Thyroid gland (tissue), 4 donors: ENCODE measurements around the gene ABHD1.

Experiments
- CTCF ChIP-seq, 6 experiments: fragments of 200-600 bp in 3 of 6; fragments of 450-650 bp in 3 of 6; sonication (generic) in 3 of 6; IDR thresholded peaks; one replicate each; pipeline ENCODE4 v1.5.1; 2016 to 2019; ENCODE audit warnings: antibody characterized with exemption in 6 of 6, mild to moderate bottlenecking in 2 of 6, inconsistent platforms in 1 of 6, moderate library complexity in 1 of 6
- POLR2A ChIP-seq, 2 donors: fragments of 450-650 bp; IDR thresholded peaks; one replicate each; pipeline ENCODE4 v1.6.1; 2017; ENCODE audit warnings: antibody characterized with exemption in 2 of 2, mild to moderate bottlenecking in 2 of 2, moderate library complexity in 1 of 2

- TF ChIP-seq CTCF (IDR thresholded peaks at IDR 0.05) (no peak), POLR2A (IDR thresholded peaks at IDR 0.05) (no peak)
Measured at GRCh38 chr2:27094353-27094984, 29.1 kb upstream of the ABHD1 start.
